HepG2 (cell line): Measurements from ENCODE around the gene DNAJB6. TPM values are rescaled to one million over a fixed set of nuclear protein-coding genes. Genes with fewer than 3 reads are reported as not detected.

Source experiments
- ATAC-seq: fragments of 200-7000 bp; cut with Tn5 transposase; 3 replicates; pipeline ENCODE4 v1.9.1; 2020; ENCODE audit warnings: mild to moderate bottlenecking, moderate library complexity
- BruUV-seq: library from RNA; stranded (reverse); fragments of 400-500 nt; replicated peaks from 2 replicates; lab custom pipeline; 2021; lab: Mats Ljungman, UMichigan
- CTCF ChIA-PET: fragments of 300-600 bp; formaldehyde crosslinking; extraction: SDS; loops from one replicate; lab custom pipeline; 2021; ENCODE audit warnings: low total read pairs, inconsistent platforms, low intra/inter-chr PET ratio; lab: Yijun Ruan, JAX
- POLR2A ChIA-PET: fragments of 350-600 bp; sonication (Branson Sonifier 250); formaldehyde crosslinking; loops from one replicate; lab custom pipeline; 2020; ENCODE audit warnings: antibody characterized with exemption, inconsistent platforms; lab: Yijun Ruan, JAX
- DNase-seq: peaks from one replicate; pipeline ENCODE4 v3.0.0-alpha.2; 2015; ENCODE audit warnings: low spot score
- FAIRE-seq: peaks from 3 replicates; lab custom pipeline; 2011; peaks lifted over from hg19 to GRCh38; lab: Jason Lieb, UNC
- H2AFZ ChIP-seq: one replicate; pipeline ENCODE4 v1.6.1; 2011; ENCODE audit warnings: low read length, inconsistent platforms
- H3K27ac ChIP-seq: fragments of 300-600 bp; 3 replicates; pipeline ENCODE4 v1.8.0; 2011; ENCODE audit warnings: mixed run types, mild to moderate bottlenecking, mixed read lengths, low read length, inconsistent platforms; ENCODE audit not compliant: insufficient read depth; ENCODE audit errors: extremely low read length
- H3K27me3 ChIP-seq, 2 experiments: fragments of 200-600 bp in 1 of 2; 2 replicates in 1 of 2; 3 replicates in 1 of 2; pipeline versions ENCODE4 v1.6.0 to v1.8.0; 2011; ENCODE audit warnings: low read length in 2 of 2, mild to moderate bottlenecking in 2 of 2, moderate library complexity in 2 of 2, inconsistent platforms in 1 of 2; ENCODE audit not compliant: insufficient read depth in 2 of 2, control insufficient read depth in 1 of 2
- H3K36me3 ChIP-seq, 2 experiments: fragments of 200-600 bp in 1 of 2; replicated peaks in 1 of 2; 2 replicates in 1 of 2; 3 replicates in 1 of 2; pipeline versions ENCODE4 v1.5.1 to v1.8.0; 2011; ENCODE audit warnings: low read length in 2 of 2, inconsistent platforms in 1 of 2; ENCODE audit not compliant: insufficient read depth in 2 of 2, control insufficient read depth in 1 of 2
- H3K4me1 ChIP-seq: 2 replicates; pipeline ENCODE4 v1.5.1; 2012; ENCODE audit warnings: low read length, inconsistent platforms; ENCODE audit not compliant: insufficient read depth
- H3K4me2 ChIP-seq: 2 replicates; pipeline ENCODE4 v1.6.0; 2011; ENCODE audit warnings: low read depth, low read length, inconsistent platforms
- H3K4me3 ChIP-seq, 3 experiments: fragments of 200-600 bp in 1 of 3; sonication (generic), shearing (Covaris generic) in 1 of 3; replicated peaks in 1 of 3; 2 replicates each; pipeline ENCODE4 v1.5.1; 2011 to 2016; ENCODE audit warnings: low read length in 3 of 3, inconsistent platforms in 2 of 3, low read depth in 2 of 3, mild to moderate bottlenecking in 2 of 3, control low read depth in 1 of 3, mixed read lengths in 1 of 3; ENCODE audit not compliant: insufficient read depth in 1 of 3
- H3K79me2 ChIP-seq: one replicate; pipeline ENCODE4 v1.6.1; 2011; ENCODE audit warnings: low read length, inconsistent platforms; ENCODE audit not compliant: insufficient read depth
- H3K9ac ChIP-seq: 2 replicates; pipeline ENCODE4 v1.6.0; 2011; ENCODE audit warnings: mild to moderate bottlenecking, low read depth, low read length, inconsistent platforms; ENCODE audit not compliant: insufficient read depth
- H3K9me3 ChIP-seq: 2 replicates; pipeline ENCODE4 v1.5.1; 2012; ENCODE audit warnings: mild to moderate bottlenecking, low read length
- H4K20me1 ChIP-seq: 2 replicates; pipeline ENCODE4 v1.6.0; 2011; ENCODE audit warnings: inconsistent platforms, mild to moderate bottlenecking, low read length, moderate library complexity; ENCODE audit not compliant: insufficient read depth
- NFIB ChIP-seq: sonication (generic); formaldehyde crosslinking; IDR thresholded peaks from 2 replicates; pipeline ENCODE4 v1.9.0; 2021; ENCODE audit warnings: missing genetic modification reagents, mild to moderate bottlenecking, borderline replicate concordance
- ZKSCAN8 ChIP-seq: IDR thresholded peaks from 2 replicates; pipeline ENCODE4 v1.6.1; 2016; ENCODE audit warnings: borderline replicate concordance, missing genetic modification reagents, missing compliant biosample characterization
- ZNF331 ChIP-seq: sonication (generic); formaldehyde crosslinking; IDR thresholded peaks from 2 replicates; pipeline ENCODE4 v1.4.0; 2020; ENCODE audit warnings: missing genetic modification reagents
- ZNF501 ChIP-seq: sonication (generic); formaldehyde crosslinking; IDR thresholded peaks from 2 replicates; pipeline ENCODE4 v1.5.1; 2020; ENCODE audit warnings: mild to moderate bottlenecking, moderate library complexity, missing genetic modification reagents
- WGBS: methylation state at CpG from one replicate; pipeline ENCODE4 v1.1.6; 2017; ENCODE audit warnings: low lambda C conversion rate; 5-methylcytosine and 5-hydroxymethylcytosine counted together
- in situ Hi-C: cut with HindIII; loops from 2 replicates; pipeline ENCODE4 v1.10.0; 2017; ENCODE audit warnings: low pct_unique_long_range_greater_than_20kb; ENCODE audit not compliant: extremely low pct_ligation_motif_present
- intact Hi-C: fragments of 100-400 bp; cut with micrococcal nuclease; formaldehyde crosslinking; loops from one replicate; pipeline ENCODE4 v1.10.0; 2022; ENCODE audit not compliant: unreplicated experiment
- polyA plus RNA-seq, 8 experiments: library from polyadenylated mRNA; depleted of rRNA in 3 of 8; stranded (reverse) in 7 of 8; unstranded in 1 of 8; fragments of >200 nt; fragmentation: Illumina TruSeq in 4 of 8; extraction: Trizol in 4 of 8; gene quantifications; 2 replicates each; pipeline versions ENCODE4 v1.2.1 to v1.2.3, GENCODE V29; 2011 to 2016; ENCODE audit warnings: low read depth in 4 of 8, missing spikeins in 1 of 8, mixed read lengths in 1 of 8; ENCODE audit not compliant: insufficient read depth in 1 of 8
- total RNA-seq, 5 experiments: library from RNA; depleted of rRNA; stranded (reverse); fragments of >200 nt; fragmentation: Illumina TruSeq; extraction: Trizol; gene quantifications; 2 replicates each; pipeline ENCODE4 v1.2.3, GENCODE V29; 2016; ENCODE audit warnings: low read depth in 1 of 5
- TF ChIP-seq, protein P1 (sequence below): sonication (generic); formaldehyde crosslinking; IDR thresholded peaks from 2 replicates; pipeline ENCODE4 v1.5.0; 2020; ENCODE audit warnings: mild to moderate bottlenecking, missing genetic modification reagents

Gene DNAJB6
- total and polyA plus RNA-seq, 2 of the 13 experiments (the other 11 are each of a cell fraction or from before 2014, with no cell fraction given), result 29.9 to 53.9 TPM

- TF ChIP-seq, protein P1, sequence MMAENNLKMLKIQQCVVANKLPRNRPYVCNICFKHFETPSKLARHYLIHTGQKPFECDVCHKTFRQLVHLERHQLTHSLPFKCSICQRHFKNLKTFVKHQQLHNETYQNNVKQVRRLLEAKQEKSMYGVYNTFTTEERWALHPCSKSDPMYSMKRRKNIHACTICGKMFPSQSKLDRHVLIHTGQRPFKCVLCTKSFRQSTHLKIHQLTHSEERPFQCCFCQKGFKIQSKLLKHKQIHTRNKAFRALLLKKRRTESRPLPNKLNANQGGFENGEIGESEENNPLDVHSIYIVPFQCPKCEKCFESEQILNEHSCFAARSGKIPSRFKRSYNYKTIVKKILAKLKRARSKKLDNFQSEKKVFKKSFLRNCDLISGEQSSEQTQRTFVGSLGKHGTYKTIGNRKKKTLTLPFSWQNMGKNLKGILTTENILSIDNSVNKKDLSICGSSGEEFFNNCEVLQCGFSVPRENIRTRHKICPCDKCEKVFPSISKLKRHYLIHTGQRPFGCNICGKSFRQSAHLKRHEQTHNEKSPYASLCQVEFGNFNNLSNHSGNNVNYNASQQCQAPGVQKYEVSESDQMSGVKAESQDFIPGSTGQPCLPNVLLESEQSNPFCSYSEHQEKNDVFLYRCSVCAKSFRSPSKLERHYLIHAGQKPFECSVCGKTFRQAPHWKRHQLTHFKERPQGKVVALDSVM, result no peak
- TF ChIP-seq NFIB (CRISPR knock-in tag), result no peak
These were observed 69.4 kb downstream of the DNAJB6 start (continued) for GRCh38 chr7:157405914-157406810.

GRCh38 chr7:157406971-157407370 is 70.2 kb downstream of the DNAJB6 start:
- no TSS peak for BruUV-seq
- CTCF ChIA-PET, result no interaction called here
- WGBS, result 99% methylated on average over 13 of the region's 22 CpGs
- Histone ChIP-seq H3K36me3 (peaks cover 2 to 17% of the 10 kb centered on the region in 2 experiments; a peak in 4 of 5 replicates), H3K4me2 (no peak overlapping the region), H3K27me3 (no peaks in the 10 kb centered on the region), H3K27ac (no peak overlapping the region), H3K4me1 (no peaks in the 10 kb centered on the region), H4K20me1 (no peaks in the 10 kb centered on the region; the same call in 1 of the 2 replicates), H3K79me2 (no peaks in the 10 kb centered on the region), H3K4me3 (no peak overlapping the region), H2AFZ (no peak overlapping the region), H3K9ac (no peak overlapping the region), H3K9me3 (no peaks in the 10 kb centered on the region)
- POLR2A ChIA-PET, result no interaction called here
- ATAC-seq, result no peak
- in situ Hi-C loops, result no loop called here
- intact Hi-C loops, result no loop called here
- no peak for FAIRE-seq
- DNase-seq, result no peak
- TF ChIP-seq ZNF331 (CRISPR knock-in tag) (peak; percentile 91), ZNF501 (CRISPR knock-in tag) (no peak), ZKSCAN8 (CRISPR knock-in tag) (no peak)
